Measurements from ENCODE around the gene TJP3. TPM values are rescaled to one million over a fixed set of nuclear protein-coding genes. Genes with fewer than 3 reads are reported as not detected.

Gene TJP3
- total RNA-seq, 1 donor from 2014 or later = 21.7 TPM

- no peaks in the 10 kb centered on the region for H3K27me3 Mint-ChIP-seq (ENCODE audit: low read depth)
- no peak overlapping the region for H3K27ac Mint-ChIP-seq
- H3K4me3 Mint-ChIP-seq = no peak overlapping the region
- peaks cover 12% of the 10 kb centered on the region for H3K4me1 Mint-ChIP-seq
- H3K9me3 Mint-ChIP-seq = no peaks in the 10 kb centered on the region
- TF ChIP-seq CTCF (IDR thresholded peaks at IDR 0.05; ENCODE audit: unreplicated experiment) = no peak
- DNase-seq (ENCODE audit: low spot score in 2 of 2, unreplicated experiment in 2 of 2) = no peak
- peaks cover 15% of the 10 kb centered on the region for H3K36me3 Mint-ChIP-seq
Measured at GRCh38 chr19:3682286-3682685, 25.9 kb upstream of the TJP3 start.

- Mint-ChIP-seq H3K27me3 (ENCODE audit: low read depth) (no peaks in the 10 kb centered on the region), H3K27ac (peak overlapping the region; percentile 61), H3K36me3 (peaks cover 15% of the 10 kb centered on the region), H3K4me3 (no peak overlapping the region), H3K9me3 (no peaks in the 10 kb centered on the region), H3K4me1 (peaks cover 13% of the 10 kb centered on the region)
- no peak for TF ChIP-seq CTCF (IDR thresholded peaks at IDR 0.05; ENCODE audit: unreplicated experiment)
- DNase-seq (ENCODE audit: low spot score in 2 of 2, unreplicated experiment in 2 of 2) = no peak
Measured at GRCh38 chr19:3682741-3683404, 25.3 kb upstream of the TJP3 start.

GRCh38 chr19:3683405-3684053 lies 24.7 kb upstream of the TJP3 start:
- no peak for DNase-seq (ENCODE audit: low spot score in 2 of 2, unreplicated experiment in 2 of 2)
- Mint-ChIP-seq H3K36me3 (peaks cover 15% of the 10 kb centered on the region), H3K27ac (peak overlapping the region; percentile 72), H3K4me1 (peaks cover 15% of the 10 kb centered on the region), H3K27me3 (ENCODE audit: low read depth) (no peaks in the 10 kb centered on the region), H3K4me3 (no peak overlapping the region), H3K9me3 (no peaks in the 10 kb centered on the region)
- TF ChIP-seq CTCF (IDR thresholded peaks at IDR 0.05; ENCODE audit: unreplicated experiment) = no peak

GRCh38 chr19:3684054-3684816 lies 23.9 kb upstream of the TJP3 start:
- no peaks in the 10 kb centered on the region for H3K9me3 Mint-ChIP-seq
- H3K36me3 Mint-ChIP-seq = peaks cover 15% of the 10 kb centered on the region
- no peaks in the 10 kb centered on the region for H3K27me3 Mint-ChIP-seq (ENCODE audit: low read depth)
- H3K4me3 Mint-ChIP-seq = no peak overlapping the region
- H3K27ac Mint-ChIP-seq = peak overlapping the region; percentile 72
- peaks cover 15% of the 10 kb centered on the region for H3K4me1 Mint-ChIP-seq
- TF ChIP-seq CTCF (IDR thresholded peaks at IDR 0.05; ENCODE audit: unreplicated experiment) = no peak
- DNase-seq (ENCODE audit: low spot score in 2 of 2, unreplicated experiment in 2 of 2) = no peak

GRCh38 chr19:3684817-3685410 lies 23.3 kb upstream of the TJP3 start:
- no peak overlapping the region for H3K27ac Mint-ChIP-seq
- DNase-seq (ENCODE audit: low spot score in 2 of 2, unreplicated experiment in 2 of 2) = no peak
- no peaks in the 10 kb centered on the region for H3K27me3 Mint-ChIP-seq (ENCODE audit: low read depth)

More at GRCh38 chr19:3684817-3685410, 23.3 kb upstream of the TJP3 start:
- Mint-ChIP-seq H3K4me3 (no peak overlapping the region), H3K4me1 (peaks cover 15% of the 10 kb centered on the region), H3K36me3 (peaks cover 18% of the 10 kb centered on the region), H3K9me3 (no peaks in the 10 kb centered on the region)
- no peak for TF ChIP-seq CTCF (IDR thresholded peaks at IDR 0.05; ENCODE audit: unreplicated experiment)
